ENCODE data around the gene NOTCH4. TPM values are rescaled to one million over a fixed set of nuclear protein-coding genes. Genes with fewer than 3 reads are reported as not detected.
"Not testable (repeated sequence)": the region's sequence is repeated elsewhere in the genome, so short reads cannot be mapped to it uniquely, and the experiment has no call there.

The NOTCH4 gene
- total RNA-seq, 1 experiment from 2014 or later, result 2.3 TPM

DNA sequence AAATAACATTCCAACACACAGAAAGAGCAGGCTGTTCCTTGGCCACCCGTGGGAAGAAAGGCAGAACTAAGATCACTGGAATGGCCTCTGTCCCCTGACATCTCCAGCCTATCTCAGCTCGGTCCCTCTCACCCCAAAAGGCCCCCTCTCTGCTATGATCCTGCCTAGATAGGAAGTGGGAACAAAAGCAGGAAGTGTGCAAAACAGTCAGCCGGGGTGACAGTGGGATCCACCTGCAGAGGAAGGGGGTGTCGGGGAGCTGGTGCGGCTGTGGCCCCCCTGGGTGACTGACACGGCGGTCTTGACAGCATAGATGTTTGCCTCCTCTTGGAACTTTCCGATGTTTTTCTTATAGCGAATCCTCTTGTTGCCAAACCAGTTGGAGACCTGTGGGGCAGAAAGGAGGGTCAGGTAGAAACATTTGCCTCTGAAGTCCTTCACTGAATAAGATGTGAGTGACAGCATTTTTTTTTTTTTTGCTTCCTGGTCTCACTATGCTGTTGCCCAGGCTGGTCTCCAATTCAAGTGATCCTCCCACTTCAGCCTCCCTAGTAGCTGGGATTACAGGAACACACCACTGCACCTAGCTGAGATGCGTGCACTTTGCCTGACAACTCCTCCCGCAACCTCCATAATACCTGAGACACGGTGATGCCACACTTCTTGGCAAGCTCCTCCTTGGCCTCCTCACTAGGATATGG is 36.7 kb downstream of the NOTCH4 start:
- Histone ChIP-seq H2BK15ac (ENCODE audit: low read depth, low read length) (no peak overlapping the region), H2AK5ac (ENCODE audit: insufficient read length, low read length) (no peak overlapping the region), H3K23ac (ENCODE audit: insufficient read length, low read depth, low read length) (no peak overlapping the region), H3K27me3 (ENCODE audit: insufficient read depth, low read length) (no peaks in the 10 kb centered on the region), H4K5ac (ENCODE audit: insufficient read length, low read depth, low read length) (no peak overlapping the region), H2AFZ (ENCODE audit: low read length) (no peak overlapping the region), H3K9me3 (ENCODE audit: control insufficient read depth, low read depth, low read length) (no peaks in the 10 kb centered on the region), H3K4ac (ENCODE audit: low read depth, low read length) (no peak overlapping the region), H3K27ac (ENCODE audit: insufficient read length, low read depth, low read length) (no peak overlapping the region), H3K4me1 (ENCODE audit: insufficient read depth, low read length) (peaks cover 4% of the 10 kb centered on the region; the same call in 1 of the 2 replicates), H2BK120ac (ENCODE audit: low read depth, low read length, poor library complexity, severe bottlenecking) (no peak overlapping the region), H2BK5ac (ENCODE audit: insufficient read length, low read length) (no peak overlapping the region), H3K79me1 (ENCODE audit: insufficient read depth, low read depth, low read length, poor library complexity, severe bottlenecking) (no peaks in the 10 kb centered on the region), H3T11ph (ENCODE audit: low read length) (no peak overlapping the region), H4K91ac (ENCODE audit: insufficient read length, low read depth, low read length) (no peak overlapping the region), H3K14ac (ENCODE audit: insufficient read depth, low read length) (no peak overlapping the region), H4K20me1 (ENCODE audit: control insufficient read depth, insufficient read depth, insufficient read length) (no peaks in the 10 kb centered on the region), H3K23me2 (ENCODE audit: insufficient read length, low read depth, low read length, poor library complexity, severe bottlenecking) (peaks cover 7% of the 10 kb centered on the region), H3K56ac (ENCODE audit: insufficient read length, low read depth, low read length) (no peak overlapping the region), H4K8ac (replicated peaks; ENCODE audit: insufficient read length, low read depth, low read length) (no peak overlapping the region), H2BK20ac (ENCODE audit: low read depth, low read length, poor library complexity, severe bottlenecking) (no peak overlapping the region), H2BK12ac (ENCODE audit: insufficient read length, low read depth, low read length) (no peak overlapping the region), H3K4me2 (ENCODE audit: insufficient read depth, insufficient read length, low read length) (no peak overlapping the region), H3K79me2 (ENCODE audit: insufficient read depth, low read length) (no peaks in the 10 kb centered on the region), H3K18ac (ENCODE audit: insufficient read length, low read depth, low read length) (no peak overlapping the region), H3K9ac (ENCODE audit: extremely low read depth, insufficient read length, low read length) (no peak overlapping the region)
- no peak for DNase-seq
- Mint-ChIP-seq H3K36me3 (ENCODE audit: insufficient read depth in 1 of 3, low read depth in 3 of 3) (peaks cover 12 to 54% (median 45%) of the 10 kb centered on the region in 3 experiments; a peak in 6 of 7 replicates), H3K4me3 (peak overlapping the region in 1 of 2 experiments; percentile 63; a peak in 3 of 5 replicates), H3K9me3 (no peaks in the 10 kb centered on the region; a peak in 1 of 5 replicates), H3K27me3 (ENCODE audit: low read depth) (no peaks in the 10 kb centered on the region), H3K4me1 (peaks cover 33 to 43% of the 10 kb centered on the region in 2 experiments), H3K27ac (peak overlapping the region in 1 of 3 experiments; percentile 76; a peak in 3 of 7 replicates)
- TF ChIP-seq, protein P1, sequence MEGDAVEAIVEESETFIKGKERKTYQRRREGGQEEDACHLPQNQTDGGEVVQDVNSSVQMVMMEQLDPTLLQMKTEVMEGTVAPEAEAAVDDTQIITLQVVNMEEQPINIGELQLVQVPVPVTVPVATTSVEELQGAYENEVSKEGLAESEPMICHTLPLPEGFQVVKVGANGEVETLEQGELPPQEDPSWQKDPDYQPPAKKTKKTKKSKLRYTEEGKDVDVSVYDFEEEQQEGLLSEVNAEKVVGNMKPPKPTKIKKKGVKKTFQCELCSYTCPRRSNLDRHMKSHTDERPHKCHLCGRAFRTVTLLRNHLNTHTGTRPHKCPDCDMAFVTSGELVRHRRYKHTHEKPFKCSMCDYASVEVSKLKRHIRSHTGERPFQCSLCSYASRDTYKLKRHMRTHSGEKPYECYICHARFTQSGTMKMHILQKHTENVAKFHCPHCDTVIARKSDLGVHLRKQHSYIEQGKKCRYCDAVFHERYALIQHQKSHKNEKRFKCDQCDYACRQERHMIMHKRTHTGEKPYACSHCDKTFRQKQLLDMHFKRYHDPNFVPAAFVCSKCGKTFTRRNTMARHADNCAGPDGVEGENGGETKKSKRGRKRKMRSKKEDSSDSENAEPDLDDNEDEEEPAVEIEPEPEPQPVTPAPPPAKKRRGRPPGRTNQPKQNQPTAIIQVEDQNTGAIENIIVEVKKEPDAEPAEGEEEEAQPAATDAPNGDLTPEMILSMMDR (conservative IDR thresholded peaks at IDR 0.05), result no peak
- no CpG with 5 or more reads among the region's 12 CpGs for WGBS (ENCODE audit: extremely low coverage, insufficient read length, low lambda C conversion rate)

DNA sequence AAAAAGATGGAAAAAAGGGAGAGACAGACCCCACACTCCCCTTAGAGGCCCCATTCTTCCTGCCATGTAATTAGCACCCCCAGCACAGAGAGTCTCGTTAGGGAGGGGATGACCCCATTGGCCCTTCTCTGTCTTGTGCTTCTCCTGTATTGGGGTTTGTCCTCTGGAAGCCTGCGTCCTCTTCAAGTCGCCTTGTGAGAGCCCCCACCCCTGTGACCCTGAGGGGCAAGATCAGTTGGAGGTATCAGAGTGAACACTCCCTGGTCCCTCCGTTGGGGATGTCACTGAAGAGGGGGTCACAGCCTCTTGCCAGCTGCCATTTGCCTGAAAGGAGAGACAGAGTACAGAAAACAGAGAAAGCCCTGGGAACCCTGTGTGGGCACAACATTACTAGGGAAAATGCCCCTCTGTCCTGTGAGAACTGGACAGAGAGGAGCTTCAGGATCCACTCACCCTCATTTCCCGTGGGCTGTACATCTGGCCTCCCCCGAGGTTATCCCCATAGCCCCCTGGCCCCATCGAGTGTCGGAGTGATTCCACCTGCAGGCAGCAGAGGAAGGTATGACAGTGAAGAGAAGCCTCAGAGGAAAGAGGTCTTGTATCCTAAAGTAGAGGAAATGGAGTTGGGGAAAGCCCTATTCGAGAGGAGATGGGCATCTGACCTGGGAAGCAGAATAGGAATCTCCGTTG is 37.6 kb downstream of the NOTCH4 start:
- not testable (repeated sequence) for H2BK15ac ChIP-seq (ENCODE audit: low read depth, low read length); H3K9ac ChIP-seq (ENCODE audit: extremely low read depth, insufficient read length, low read length); DNase-seq; H4K91ac ChIP-seq (ENCODE audit: insufficient read length, low read depth, low read length); H3K14ac ChIP-seq (ENCODE audit: insufficient read depth, low read length); H3K23me2 ChIP-seq (ENCODE audit: insufficient read length, low read depth, low read length, poor library complexity, severe bottlenecking); H3K27me3 ChIP-seq (ENCODE audit: insufficient read depth, low read length); H3K23ac ChIP-seq (ENCODE audit: insufficient read length, low read depth, low read length); H2BK12ac ChIP-seq (ENCODE audit: insufficient read length, low read depth, low read length); H3K79me2 ChIP-seq (ENCODE audit: insufficient read depth, low read length); H2AK5ac ChIP-seq (ENCODE audit: insufficient read length, low read length); H4K20me1 ChIP-seq (ENCODE audit: control insufficient read depth, insufficient read depth, insufficient read length); H2AFZ ChIP-seq (ENCODE audit: low read length); H4K5ac ChIP-seq (ENCODE audit: insufficient read length, low read depth, low read length); H3K79me1 ChIP-seq (ENCODE audit: insufficient read depth, low read depth, low read length, poor library complexity, severe bottlenecking); H4K8ac ChIP-seq (replicated peaks; ENCODE audit: insufficient read length, low read depth, low read length); H2BK5ac ChIP-seq (ENCODE audit: insufficient read length, low read length); H3K4ac ChIP-seq (ENCODE audit: low read depth, low read length); H3K56ac ChIP-seq (ENCODE audit: insufficient read length, low read depth, low read length); H2BK20ac ChIP-seq (ENCODE audit: low read depth, low read length, poor library complexity, severe bottlenecking); H2BK120ac ChIP-seq (ENCODE audit: low read depth, low read length, poor library complexity, severe bottlenecking); H3K27ac ChIP-seq (ENCODE audit: insufficient read length, low read depth, low read length); H3K4me1 ChIP-seq (ENCODE audit: insufficient read depth, low read length); H3K9me3 Mint-ChIP-seq; H3K18ac ChIP-seq (ENCODE audit: insufficient read length, low read depth, low read length); H3K27me3 Mint-ChIP-seq (ENCODE audit: low read depth); H3K4me2 ChIP-seq (ENCODE audit: insufficient read depth, insufficient read length, low read length); H3T11ph ChIP-seq (ENCODE audit: low read length); H3K9me3 ChIP-seq (ENCODE audit: control insufficient read depth, low read depth, low read length)
- Mint-ChIP-seq H3K27ac (peak overlapping the region; percentile 32 to 90 (median 75); a peak in 5 of 7 replicates), H3K4me1 (peaks cover 24 to 38% of the 10 kb centered on the region in 2 experiments), H3K4me3 (peak overlapping the region in 1 of 2 experiments; percentile 56; a peak in 2 of 5 replicates), H3K36me3 (ENCODE audit: insufficient read depth in 1 of 3, low read depth in 3 of 3) (peaks cover 14 to 62% (median 48%) of the 10 kb centered on the region in 3 experiments; a peak in 6 of 7 replicates)
- no CpG with 5 or more reads among the region's 10 CpGs for WGBS (ENCODE audit: extremely low coverage, insufficient read length, low lambda C conversion rate)

Measured in H9 (cell line).